ENCODE measurements around the gene NFIB. TPM values are rescaled to one million over a fixed set of nuclear protein-coding genes. Genes with fewer than 3 reads are reported as not detected.

Gene NFIB
- polyA plus RNA-seq, 2 of the 4 experiments (the other 2 are of a cell fraction), result 10.7 to 21.7 TPM

- Histone ChIP-seq H3K4me3 (peak overlapping the region; percentile 60), H3K9me3 (no peaks in the 10 kb centered on the region), H3K27ac (peak overlapping the region; percentile 94 to 99), H3K4me2 (peak overlapping the region; percentile 95), H3K4me1 (peaks cover 55% of the 10 kb centered on the region)
- POLR2A ChIA-PET, result interaction anchor here (0.6 to 0.7 kb wide), 5 partner anchors 26 to 103 kb away, joined by 3 to 7 read pairs (median 6); no protein-coding TSS in a partner anchor
- TF ChIP-seq CEBPB (IDR thresholded peaks at IDR 0.05), result no peak
- no peak for TF ChIP-seq PHF8 (IDR thresholded peaks at IDR 0.05; ENCODE audit: borderline replicate concordance, low read depth)
- no peak for TF ChIP-seq MAFK (IDR thresholded peaks at IDR 0.05; ENCODE audit: partially characterized antibody)
- FAIRE-seq, result no peak
- DNase-seq (ENCODE audit: low read depth in 1 of 2, low spot score in 1 of 2), result no peak
- CTCF ChIA-PET, result interaction anchor here (0.6 to 1.2 kb wide), 5 partner anchors 9 to 970 kb away, joined by 3 to 4 read pairs (median 3); no protein-coding TSS in a partner anchor
- WGBS (ENCODE audit: missing lambda C conversion rate), result under 1% methylated on average over 9 of the region's 9 CpGs
- ATAC-seq, result no peak
These were observed 7.7 kb upstream of the NFIB start for GRCh38 chr9:14321517-14322130.

DNA sequence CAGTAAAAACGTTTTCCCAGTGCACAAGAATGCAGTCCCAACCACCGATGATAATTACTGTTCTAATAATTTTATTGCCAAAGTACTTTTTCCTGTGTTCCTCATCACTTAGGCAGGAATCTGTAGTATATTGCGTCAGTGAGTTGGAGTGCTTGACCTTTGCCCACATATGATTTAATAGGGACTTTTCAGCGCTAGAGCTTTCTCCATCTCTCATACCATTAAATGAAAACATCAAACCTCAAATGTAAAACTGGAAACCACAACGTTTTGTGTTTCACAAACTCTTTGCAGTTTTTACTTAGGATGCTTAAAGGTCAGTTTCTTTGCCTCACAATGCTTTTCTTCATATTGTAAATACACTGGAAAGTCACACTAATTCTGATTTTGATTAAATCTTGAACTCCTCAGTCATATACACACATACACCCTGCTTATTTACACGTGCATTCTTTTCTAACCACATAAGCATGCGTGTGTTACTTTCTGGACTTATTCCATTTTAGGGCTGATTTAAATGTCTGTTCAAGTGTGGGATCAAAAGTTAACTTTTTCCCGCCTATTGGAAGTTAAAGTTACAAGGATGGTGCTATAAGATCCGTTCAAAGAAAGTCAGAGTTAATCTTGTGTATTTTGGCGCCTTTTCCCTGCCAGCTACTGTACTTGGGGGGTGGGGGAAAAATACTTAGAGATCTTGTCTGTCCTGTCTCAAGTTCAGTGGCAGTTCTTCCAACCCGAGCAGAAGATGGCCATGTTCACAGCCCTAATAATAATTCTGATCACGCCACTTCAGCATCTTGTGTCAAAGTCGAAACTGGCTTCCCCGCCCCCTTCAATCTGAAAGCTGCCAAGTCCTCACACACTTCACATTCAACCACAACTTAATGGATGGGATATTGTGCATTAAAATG lies 6.6 kb upstream of the NFIB start:
- peak; percentile 32 to 66 for DNase-seq (ENCODE audit: low read depth in 1 of 2, low spot score in 1 of 2)
- Histone ChIP-seq H3K4me1 (peaks cover 47% of the 10 kb centered on the region), H3K27ac (peak overlapping the region; percentile 94 to 99), H3K9me3 (no peaks in the 10 kb centered on the region), H3K4me3 (peak overlapping the region; percentile 60), H3K4me2 (peak overlapping the region; percentile 95)
- ATAC-seq, result no peak
- WGBS (ENCODE audit: missing lambda C conversion rate), result 2% methylated on average over 14 of the region's 14 CpGs
- peak; percentile 85 for FAIRE-seq
- TF ChIP-seq NFE2L2 (conservative IDR thresholded peaks at IDR 0.05; ENCODE audit: low read length) (no peak), JUNB (IDR thresholded peaks at IDR 0.05) (peak; percentile 35), JUN (IDR thresholded peaks at IDR 0.05) (peak in 1 of 2 experiments; percentile 37; a peak in 1 of 5 replicates), EHF (CRISPR knock-in tag; IDR thresholded peaks at IDR 0.05) (no peak), RARB (CRISPR knock-in tag; IDR thresholded peaks at IDR 0.05) (no peak), HEYL (CRISPR knock-in tag; IDR thresholded peaks at IDR 0.05) (no peak), ZNF302 (CRISPR knock-in tag; IDR thresholded peaks at IDR 0.05) (no peak), CEBPB (IDR thresholded peaks at IDR 0.05) (peak; percentile 76 to 92), EP300 (IDR thresholded peaks at IDR 0.05) (peak in 1 of 2 experiments; percentile 49; a peak in 1 of 5 replicates)
- POLR2A ChIA-PET, result no interaction called here
- CTCF ChIA-PET, result interaction anchor here (1.2 kb wide), 2 partner anchors 13 to 32 kb away, joined by 3 read pairs; no protein-coding TSS in a partner anchor

DNA sequence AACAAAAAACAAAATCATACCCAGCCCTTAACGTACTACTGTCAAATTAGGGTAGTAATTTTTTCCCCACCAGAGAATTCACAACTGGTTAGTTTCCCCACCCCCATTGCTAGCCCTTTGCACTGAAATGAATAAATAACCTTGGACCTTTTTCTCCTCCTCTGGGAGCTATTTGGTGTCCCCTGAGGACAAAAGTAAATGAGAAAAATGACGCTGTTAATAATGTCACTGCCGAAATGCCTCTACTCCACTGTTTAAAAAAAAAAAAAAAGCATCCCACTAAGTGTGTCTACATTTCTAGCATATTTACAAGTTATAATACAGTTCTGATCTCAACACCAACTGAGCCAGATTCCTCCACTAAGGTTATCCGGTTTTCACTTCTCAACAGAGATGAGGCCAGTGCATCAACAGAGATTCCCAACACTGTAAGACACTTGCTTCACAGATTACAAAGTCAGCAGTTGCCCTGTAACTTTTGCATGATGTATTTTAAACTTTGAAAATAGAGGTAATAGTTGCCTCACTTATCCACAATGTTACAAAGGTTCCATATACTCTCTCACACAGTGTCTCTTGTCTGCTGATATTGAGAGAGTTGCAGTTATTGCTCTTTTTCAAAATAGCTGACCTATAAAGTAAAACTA lies 5.1 kb upstream of the NFIB start:
- WGBS (ENCODE audit: missing lambda C conversion rate), result 5% methylated on average over 4 of the region's 4 CpGs
- Histone ChIP-seq H3K27ac (peak overlapping the region; percentile 94 to 99), H3K4me1 (peaks cover 43% of the 10 kb centered on the region), H3K9me3 (no peaks in the 10 kb centered on the region), H3K4me2 (peak overlapping the region; percentile 95), H3K4me3 (peak overlapping the region; percentile 6; the same call in 1 of the 3 replicates)
- TF ChIP-seq RNF2 (IDR thresholded peaks at IDR 0.05; ENCODE audit: borderline replicate concordance, low read depth), result no peak
- no peak for TF ChIP-seq RFX5 (IDR thresholded peaks at IDR 0.05)
- TF ChIP-seq EHMT2 (IDR thresholded peaks at IDR 0.05; ENCODE audit: low read depth), result no peak
- TF ChIP-seq CHD4 (IDR thresholded peaks at IDR 0.05; ENCODE audit: borderline replicate concordance), result no peak
- TF ChIP-seq JUN (IDR thresholded peaks at IDR 0.05), result no peak
- TF ChIP-seq ESRRA (IDR thresholded peaks at IDR 0.05; ENCODE audit: borderline replicate concordance, low read length), result no peak
- TF ChIP-seq, protein P1, sequence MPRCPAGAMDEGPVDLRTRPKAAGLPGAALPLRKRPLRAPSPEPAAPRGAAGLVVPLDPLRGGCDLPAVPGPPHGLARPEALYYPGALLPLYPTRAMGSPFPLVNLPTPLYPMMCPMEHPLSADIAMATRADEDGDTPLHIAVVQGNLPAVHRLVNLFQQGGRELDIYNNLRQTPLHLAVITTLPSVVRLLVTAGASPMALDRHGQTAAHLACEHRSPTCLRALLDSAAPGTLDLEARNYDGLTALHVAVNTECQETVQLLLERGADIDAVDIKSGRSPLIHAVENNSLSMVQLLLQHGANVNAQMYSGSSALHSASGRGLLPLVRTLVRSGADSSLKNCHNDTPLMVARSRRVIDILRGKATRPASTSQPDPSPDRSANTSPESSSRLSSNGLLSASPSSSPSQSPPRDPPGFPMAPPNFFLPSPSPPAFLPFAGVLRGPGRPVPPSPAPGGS (IDR thresholded peaks at IDR 0.05), result no peak
- no peak for TF ChIP-seq HEYL (CRISPR knock-in tag; IDR thresholded peaks at IDR 0.05)
- TF ChIP-seq, protein P2, sequence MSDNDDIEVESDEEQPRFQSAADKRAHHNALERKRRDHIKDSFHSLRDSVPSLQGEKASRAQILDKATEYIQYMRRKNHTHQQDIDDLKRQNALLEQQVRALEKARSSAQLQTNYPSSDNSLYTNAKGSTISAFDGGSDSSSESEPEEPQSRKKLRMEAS (IDR thresholded peaks at IDR 0.05), result no peak
- no peak for TF ChIP-seq E2F6 (IDR thresholded peaks at IDR 0.05; ENCODE audit: borderline replicate concordance, low read depth)
- no peak for TF ChIP-seq JUNB (IDR thresholded peaks at IDR 0.05)
- TF ChIP-seq ZNF302 (CRISPR knock-in tag; IDR thresholded peaks at IDR 0.05), result no peak
- TF ChIP-seq MYC (IDR thresholded peaks at IDR 0.05; ENCODE audit: borderline replicate concordance, low read length), result no peak
- no peak for TF ChIP-seq RARB (CRISPR knock-in tag; IDR thresholded peaks at IDR 0.05)
- TF ChIP-seq GATA3 (IDR thresholded peaks at IDR 0.05; ENCODE audit: borderline replicate concordance), result no peak
- no peak for TF ChIP-seq ZC3H11A (IDR thresholded peaks at IDR 0.05)
- FAIRE-seq (no peak), ATAC-seq (no peak), DNase-seq (ENCODE audit: low read depth in 1 of 2, low spot score in 1 of 2) (no peak)
- POLR2A ChIA-PET, result no interaction called here
- CTCF ChIA-PET, result interaction anchor here (0.9 to 1.7 kb wide), 5 partner anchors 14 to 34 kb away, joined by 3 to 8 read pairs (median 3); no protein-coding TSS in a partner anchor

Data from A549 (cell line).